ENCODE results near the gene RNF38. TPM values are rescaled to one million over a fixed set of nuclear protein-coding genes. Genes with fewer than 3 reads are reported as not detected.
"Not testable (repeated sequence)": the region's sequence is repeated elsewhere in the genome, so short reads cannot be mapped to it uniquely, and the experiment has no call there.

Gene RNF38
- 10 to 100 TPM; 30.8 to 45.8 (median 36.0) TPM for total RNA-seq

- H3K9me3 ChIP-seq = no peaks in the 10 kb centered on the region
- no peaks in the 10 kb centered on the region for H3K36me3 ChIP-seq
- intact Hi-C loops (cut with DNase I; ENCODE audit: low total_unique reads) = no loop called here
- H3K4me3 ChIP-seq = peak within 1 kb of the TSS; percentile 72 to 82 (median 75)
- DNase-seq (ENCODE audit: low spot score in 2 of 2) = no peak
- H3K27ac ChIP-seq = peak within 1 kb of the TSS; percentile 95 to 97
- peaks cover 0 to 21% of the 10 kb centered on the region in 2 donors for H3K4me1 ChIP-seq
- TF ChIP-seq POLR2AphosphoS5 (IDR thresholded peaks at IDR 0.05) (no peak), CTCF (IDR thresholded peaks at IDR 0.05) (no peak), POLR2A (IDR thresholded peaks at IDR 0.05) (no peak)
- no peaks in the 10 kb centered on the region for H3K27me3 ChIP-seq
These were observed at the start of gene RNF38 for GRCh38 chr9:36399980-36400331. Gene RNF38 (minus strand): TSS chr9:36400269. CDS start chr9:36400108, 161 bp downstream.

GRCh38 chr9:36448555-36448954 lies 48.5 kb upstream of the RNF38 start:
- intact Hi-C loops (cut with DNase I; ENCODE audit: low total_unique reads); H3K27me3 ChIP-seq; H3K4me1 ChIP-seq; H3K36me3 ChIP-seq; H3K9me3 ChIP-seq; H3K4me3 ChIP-seq; H3K27ac ChIP-seq; DNase-seq (ENCODE audit: low spot score in 2 of 2): not testable (repeated sequence)

GRCh38 chr9:36448017-36448416 lies 47.9 kb upstream of the RNF38 start:
- no peak overlapping the region for H3K4me3 ChIP-seq
- TF ChIP-seq POLR2A (IDR thresholded peaks at IDR 0.05) (no peak), POLR2AphosphoS5 (IDR thresholded peaks at IDR 0.05) (no peak), CTCF (IDR thresholded peaks at IDR 0.05) (no peak)
- H3K9me3 ChIP-seq = no peaks in the 10 kb centered on the region
- intact Hi-C loops (cut with DNase I; ENCODE audit: low total_unique reads) = no loop called here
- no peaks in the 10 kb centered on the region for H3K36me3 ChIP-seq
- H3K27me3 ChIP-seq = no peaks in the 10 kb centered on the region
- no peak overlapping the region for H3K27ac ChIP-seq
- no peaks in the 10 kb centered on the region for H3K4me1 ChIP-seq
- DNase-seq (ENCODE audit: low spot score in 2 of 2) = no peak

- H3K36me3 ChIP-seq; H3K9me3 ChIP-seq; H3K27ac ChIP-seq; H3K4me3 ChIP-seq; H3K4me1 ChIP-seq; H3K27me3 ChIP-seq; DNase-seq (ENCODE audit: low spot score in 2 of 2); intact Hi-C loops (cut with DNase I; ENCODE audit: low total_unique reads): not testable (repeated sequence)
These were observed 46.6 kb upstream of the RNF38 start for GRCh38 chr9:36446678-36447077.

- no peaks in the 10 kb centered on the region for H3K9me3 ChIP-seq
- intact Hi-C loops (cut with DNase I; ENCODE audit: low total_unique reads) = no loop called here
- no peak for DNase-seq (ENCODE audit: low spot score in 2 of 2)
- no peaks in the 10 kb centered on the region for H3K4me1 ChIP-seq
- no peaks in the 10 kb centered on the region for H3K27me3 ChIP-seq
- no peak overlapping the region for H3K4me3 ChIP-seq
- TF ChIP-seq POLR2AphosphoS5 (IDR thresholded peaks at IDR 0.05) (no peak), POLR2A (IDR thresholded peaks at IDR 0.05) (no peak), CTCF (IDR thresholded peaks at IDR 0.05) (no peak)
- peak overlapping the region in 1 of 2 donors; percentile 40 for H3K27ac ChIP-seq
- H3K36me3 ChIP-seq = no peaks in the 10 kb centered on the region
These were observed 45.8 kb upstream of the RNF38 start for GRCh38 chr9:36445800-36446361.

- no peaks in the 10 kb centered on the region for H3K9me3 ChIP-seq
- no peaks in the 10 kb centered on the region for H3K36me3 ChIP-seq
- H3K27ac ChIP-seq = no peak overlapping the region
- TF ChIP-seq POLR2AphosphoS5 (IDR thresholded peaks at IDR 0.05) = no peak
- no peak for TF ChIP-seq CTCF (IDR thresholded peaks at IDR 0.05)
- no peak for TF ChIP-seq POLR2A (IDR thresholded peaks at IDR 0.05)
- no peak overlapping the region for H3K4me3 ChIP-seq
- intact Hi-C loops (cut with DNase I; ENCODE audit: low total_unique reads) = loop anchor here (1.0 kb wide), 1 partner anchor 14 kb away; no protein-coding TSS in a partner anchor
- DNase-seq (ENCODE audit: low spot score in 2 of 2) = no peak
- no peaks in the 10 kb centered on the region for H3K4me1 ChIP-seq
- no peaks in the 10 kb centered on the region for H3K27me3 ChIP-seq
These were observed 44.1 kb upstream of the RNF38 start for GRCh38 chr9:36444203-36444602.
